Middle frontal gyrus (tissue), 1 donor: Measurements from ENCODE around the gene LPP.
"Not testable (repeated sequence)": the region's sequence is repeated elsewhere in the genome, so short reads cannot be mapped to it uniquely, and the experiment has no call there.

Source experiments
- DNase-seq: peaks from one replicate; pipeline ENCODE4 v3.0.0-alpha.2; 2015; ENCODE audit warnings: low spot score; ENCODE audit errors: extremely low spot score

The LPP gene, protein sequence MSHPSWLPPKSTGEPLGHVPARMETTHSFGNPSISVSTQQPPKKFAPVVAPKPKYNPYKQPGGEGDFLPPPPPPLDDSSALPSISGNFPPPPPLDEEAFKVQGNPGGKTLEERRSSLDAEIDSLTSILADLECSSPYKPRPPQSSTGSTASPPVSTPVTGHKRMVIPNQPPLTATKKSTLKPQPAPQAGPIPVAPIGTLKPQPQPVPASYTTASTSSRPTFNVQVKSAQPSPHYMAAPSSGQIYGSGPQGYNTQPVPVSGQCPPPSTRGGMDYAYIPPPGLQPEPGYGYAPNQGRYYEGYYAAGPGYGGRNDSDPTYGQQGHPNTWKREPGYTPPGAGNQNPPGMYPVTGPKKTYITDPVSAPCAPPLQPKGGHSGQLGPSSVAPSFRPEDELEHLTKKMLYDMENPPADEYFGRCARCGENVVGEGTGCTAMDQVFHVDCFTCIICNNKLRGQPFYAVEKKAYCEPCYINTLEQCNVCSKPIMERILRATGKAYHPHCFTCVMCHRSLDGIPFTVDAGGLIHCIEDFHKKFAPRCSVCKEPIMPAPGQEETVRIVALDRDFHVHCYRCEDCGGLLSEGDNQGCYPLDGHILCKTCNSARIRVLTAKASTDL

DNA sequence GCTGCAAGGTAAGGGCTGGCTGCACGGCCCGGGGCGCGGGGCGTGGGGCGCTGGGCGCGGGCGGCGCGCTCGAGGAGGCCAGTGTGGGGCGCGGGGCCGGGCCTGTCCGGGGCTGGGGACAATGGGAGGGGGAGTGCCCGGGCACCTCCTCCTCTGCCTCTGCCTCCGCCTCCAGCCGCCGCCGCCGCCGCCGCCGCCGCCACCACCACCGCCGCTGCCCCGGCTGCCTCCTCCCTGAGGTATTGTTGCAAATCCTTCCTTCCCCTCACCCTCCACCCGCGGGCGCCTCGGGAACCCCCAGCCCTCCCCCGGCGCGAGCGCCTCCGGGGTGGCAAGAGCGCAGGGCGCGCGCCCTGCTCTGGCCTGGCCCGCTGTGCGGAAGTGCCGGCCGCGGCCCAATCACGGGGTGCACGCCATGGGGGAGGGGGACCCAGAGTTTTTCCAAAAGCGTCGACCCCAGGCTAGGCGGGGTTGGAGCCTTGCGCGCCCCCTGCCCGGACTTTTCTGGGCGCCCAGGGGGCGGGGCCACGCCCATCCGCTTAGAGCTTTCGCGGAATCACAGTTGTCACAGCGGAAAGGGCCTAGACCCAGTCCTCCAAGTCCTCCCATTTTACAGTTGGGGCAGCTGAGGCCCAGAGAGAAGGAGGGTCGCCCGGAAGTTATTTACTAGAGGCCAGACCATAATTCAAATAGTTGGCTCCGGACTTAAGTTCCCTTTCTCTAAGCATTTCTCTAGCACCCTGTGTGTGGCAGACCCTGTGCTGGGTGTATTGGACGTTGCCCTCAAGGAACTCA, at the start of gene LPP:
Gene LPP (plus strand): TSS at position 144 of the 795 bp plus-strand sequence. CDS start 251,964 bp downstream, outside the sequence.
- no peak for DNase-seq

DNA sequence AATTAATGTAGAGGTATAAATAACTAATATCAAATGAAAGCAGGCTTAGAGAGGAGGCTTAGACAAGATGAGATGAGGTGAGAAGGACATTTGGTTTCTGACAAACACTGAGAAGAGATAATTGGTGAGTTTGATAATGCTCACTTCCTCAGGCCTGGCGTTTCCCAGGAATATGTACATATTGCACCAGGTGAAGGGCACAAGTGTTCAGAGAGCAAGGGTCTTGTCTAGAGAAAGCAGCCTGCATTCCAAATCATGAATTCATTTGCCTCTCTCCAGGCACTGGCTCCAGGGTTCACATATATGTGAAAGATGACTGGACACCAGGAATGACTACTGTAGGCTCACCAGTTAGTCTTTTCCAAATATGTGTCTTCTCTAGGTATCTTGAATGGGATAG, 48.0 kb upstream of the LPP start:
- no peak for DNase-seq

DNA sequence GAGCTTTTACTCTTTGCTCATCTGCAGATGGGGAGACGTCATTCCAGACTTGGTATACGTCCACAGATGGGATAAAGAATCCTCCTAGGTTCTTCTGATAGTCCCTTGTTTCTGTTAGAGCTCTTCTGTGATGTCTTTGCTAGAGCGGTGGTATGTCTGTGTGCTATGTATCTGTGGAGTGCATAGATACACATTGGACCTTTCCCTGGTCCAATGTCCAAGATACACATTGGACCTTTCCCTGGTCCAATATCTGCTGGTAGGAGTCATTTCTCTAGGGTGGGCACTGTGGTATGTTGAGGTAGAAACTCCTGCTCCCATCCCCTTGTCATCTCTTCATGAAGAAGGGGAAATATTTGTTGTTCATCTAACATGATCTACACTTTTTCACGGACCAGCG, 47.5 kb upstream of the LPP start:
- no peak for DNase-seq

DNA sequence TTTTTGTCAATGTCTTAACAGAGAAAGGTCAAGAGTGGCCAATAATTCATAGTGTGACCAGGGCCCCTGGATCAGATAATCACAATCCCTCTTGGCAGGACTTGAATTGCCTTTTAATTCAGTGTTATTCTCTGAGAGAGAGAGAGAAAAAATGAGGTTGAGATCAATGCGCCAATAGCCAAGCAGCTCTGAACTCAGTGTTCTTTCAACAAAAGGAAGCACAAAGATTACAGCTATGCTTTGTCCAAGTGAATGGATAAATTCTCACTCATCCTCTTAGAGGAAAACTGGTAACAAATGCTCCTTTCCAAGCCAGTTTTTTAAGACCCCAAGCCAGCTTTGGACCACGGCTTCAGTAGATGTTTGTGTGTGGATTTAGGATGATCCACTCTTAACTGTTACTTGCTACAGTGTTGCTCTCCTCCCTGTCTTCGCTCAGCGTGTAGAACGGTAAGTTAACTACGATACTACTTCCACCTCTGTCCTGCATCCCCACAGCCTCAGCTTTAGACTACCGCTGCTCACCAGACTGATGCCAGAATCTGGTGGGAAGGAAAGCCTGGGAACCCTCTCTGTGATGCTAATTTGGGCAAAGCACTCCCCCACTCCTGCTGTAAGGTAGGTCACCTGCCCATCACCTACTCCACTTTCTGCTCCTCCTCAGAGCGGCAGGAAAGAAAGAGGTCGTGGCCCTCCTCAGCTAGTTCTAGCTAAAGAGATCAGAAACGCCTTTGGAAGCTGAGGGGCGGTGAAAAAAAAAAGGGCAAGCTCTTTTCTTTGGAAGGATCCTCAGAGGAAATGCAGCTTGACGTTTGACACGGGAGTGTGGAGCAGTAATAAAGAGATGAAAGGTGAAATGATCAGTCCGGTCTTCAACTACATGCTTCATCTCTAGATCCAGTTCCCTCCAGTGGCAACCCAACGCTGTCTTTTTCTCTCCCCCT, 46.8 kb upstream of the LPP start:
- no peak for DNase-seq

DNA sequence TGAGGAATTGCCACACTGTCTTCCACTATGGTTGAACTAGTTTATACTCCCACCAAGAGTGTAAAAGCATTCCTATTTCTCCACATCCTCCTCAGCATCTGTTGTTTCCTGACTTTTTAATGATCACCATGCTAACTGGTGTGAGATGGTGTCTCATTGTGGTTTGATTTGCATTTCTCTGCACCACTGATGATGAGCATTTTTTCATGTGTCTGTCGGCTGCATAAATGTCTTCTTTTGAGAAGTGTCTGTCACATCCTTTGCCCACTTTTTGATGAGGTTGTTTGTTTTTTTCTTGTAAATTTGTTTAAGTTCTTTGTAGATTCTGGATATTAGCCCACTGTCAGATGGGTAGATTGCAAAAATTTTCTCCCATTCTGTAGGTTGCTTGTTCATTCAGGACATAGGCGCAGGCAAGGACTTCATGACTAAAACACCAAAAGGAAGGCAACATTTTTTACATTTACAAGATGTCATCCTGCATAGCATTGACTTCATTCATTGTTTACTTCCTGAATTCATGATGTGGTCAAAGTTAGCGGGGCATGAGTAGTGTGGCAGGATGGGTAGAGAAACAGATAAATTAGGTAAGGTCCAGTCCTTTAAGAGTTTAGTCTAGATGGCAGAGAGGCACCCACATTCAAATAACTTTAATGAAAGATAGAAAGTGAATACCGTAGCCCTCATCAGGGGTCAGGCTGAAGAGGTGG, 45.1 kb upstream of the LPP start:
- no peak for DNase-seq

DNA sequence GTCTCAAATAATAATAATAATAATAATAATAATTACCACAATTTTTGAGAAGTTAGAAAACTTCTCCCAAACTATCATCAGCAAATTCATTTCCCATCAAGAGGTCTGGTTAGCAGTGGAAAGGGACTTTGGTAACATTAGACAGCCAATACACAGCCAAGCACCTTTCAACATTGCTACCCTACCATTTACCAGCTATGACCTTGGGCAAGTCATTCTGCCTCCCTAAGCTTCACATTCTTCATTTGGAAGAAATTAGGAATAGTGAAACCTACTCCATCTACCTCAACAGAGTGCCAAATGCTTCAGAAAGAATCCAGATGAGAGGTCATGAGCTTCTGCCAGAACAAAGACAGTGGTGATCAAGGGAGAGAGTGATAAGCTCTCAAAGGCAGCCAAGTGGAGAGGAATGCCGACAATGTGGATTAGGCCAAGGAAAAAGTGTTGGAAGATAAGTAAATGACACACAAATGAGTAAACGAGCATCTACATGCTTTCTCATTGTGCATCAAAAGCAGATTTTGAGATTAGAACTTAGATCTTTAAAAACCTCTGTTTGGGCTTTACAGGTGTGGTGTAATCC, 42.9 kb upstream of the LPP start:
- DNase-seq, result no peak

DNA sequence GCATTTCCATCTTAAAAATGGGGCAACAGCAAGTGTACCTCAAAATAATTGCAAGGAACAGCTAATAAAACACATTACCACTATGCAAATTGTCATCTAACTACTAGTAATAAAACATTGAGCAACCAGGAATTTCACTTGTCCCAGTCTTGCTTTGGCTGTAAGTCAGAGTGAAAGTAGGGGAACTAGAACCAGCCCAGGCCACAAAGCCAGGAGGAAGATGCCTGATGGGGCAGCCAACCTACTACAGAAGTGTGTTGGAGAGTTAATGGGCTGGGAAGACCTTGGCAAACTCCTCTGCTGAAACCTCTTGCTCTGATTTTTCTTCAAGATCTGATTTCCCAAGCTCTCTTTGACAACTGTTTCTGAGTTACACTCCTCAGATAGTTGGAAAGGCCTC, 40.2 kb upstream of the LPP start:
- DNase-seq, result no peak

DNA sequence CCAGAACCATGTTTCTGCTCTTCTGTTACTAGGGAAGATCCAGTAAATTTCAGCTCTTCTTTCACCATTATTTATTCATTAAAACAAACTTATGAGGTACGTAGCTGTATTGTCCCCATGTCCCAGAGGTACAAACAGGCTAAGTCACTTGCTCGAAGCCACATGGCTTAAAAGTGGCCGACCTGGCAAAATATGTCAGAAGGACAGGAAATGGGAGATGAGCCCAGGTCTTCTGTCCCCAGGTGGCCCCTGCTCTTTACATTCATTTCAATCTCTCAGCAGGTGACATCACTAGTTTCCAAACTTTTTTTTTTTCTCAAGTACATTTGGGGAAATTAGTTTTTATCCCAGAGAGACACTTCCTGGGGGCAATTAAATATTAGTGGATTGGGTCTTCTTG, 34.1 kb upstream of the LPP start:
- no peak for DNase-seq

DNA sequence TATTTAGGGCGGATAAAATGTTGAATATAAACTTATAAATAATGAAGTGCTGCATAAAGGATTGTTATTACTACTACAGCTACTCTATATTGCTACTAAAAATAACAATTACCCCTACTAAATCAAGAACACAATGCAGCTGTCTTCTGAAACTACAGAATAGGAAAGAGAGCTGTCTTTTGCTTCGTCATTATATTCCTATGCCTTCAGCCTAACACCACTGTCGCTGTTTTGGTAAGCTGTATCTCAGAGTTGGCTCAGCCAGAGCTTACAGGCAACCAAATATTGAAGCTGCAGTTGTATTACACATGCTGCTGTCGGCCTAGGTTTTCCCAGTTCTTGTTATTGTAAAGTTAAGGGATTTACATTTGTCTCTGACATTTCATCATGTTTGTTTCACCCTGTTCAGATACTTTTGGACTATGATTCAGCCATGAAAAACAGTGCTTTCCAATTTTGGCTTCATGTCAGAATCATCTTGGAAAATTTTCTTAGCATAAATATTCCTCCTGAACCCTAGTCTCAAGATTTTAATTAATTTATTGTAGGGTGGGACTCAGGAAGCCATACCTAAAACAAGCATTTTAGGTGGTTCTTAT, 31.3 kb upstream of the LPP start:
- DNase-seq, result no peak

DNA sequence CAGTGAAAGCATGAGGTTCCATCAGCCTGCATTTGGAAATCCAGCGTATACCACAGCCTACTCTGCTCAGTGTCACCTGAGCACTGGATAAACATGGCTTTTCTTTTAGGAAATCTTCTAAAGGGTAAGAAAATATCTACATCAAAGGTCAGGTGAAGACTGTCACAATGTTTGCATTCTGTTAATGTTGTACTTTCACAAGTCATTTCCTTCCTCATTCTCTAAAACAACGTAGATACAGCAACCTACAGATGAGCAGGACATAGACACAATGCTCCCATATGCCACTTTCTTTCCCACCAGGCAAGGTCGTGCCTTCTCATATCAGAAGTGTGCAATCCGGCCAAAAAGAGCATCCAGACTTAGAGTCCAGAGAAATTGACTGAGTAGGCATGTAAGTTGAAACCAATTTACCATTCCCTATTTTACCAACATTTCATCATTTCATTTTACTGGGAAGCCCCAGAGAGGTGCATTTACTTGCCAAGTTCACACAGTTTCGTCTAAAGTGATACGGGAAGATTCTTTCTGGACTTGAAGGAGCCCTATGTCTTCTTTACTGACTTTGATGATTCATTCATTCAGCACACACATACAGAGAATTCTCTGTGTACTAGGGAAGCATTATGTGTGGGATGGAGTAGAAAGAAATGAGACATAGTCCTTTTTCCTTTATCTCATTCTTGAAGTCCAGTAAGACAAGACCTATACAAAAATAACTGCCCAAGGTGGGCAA, 30.6 kb upstream of the LPP start:
- no peak for DNase-seq

DNA sequence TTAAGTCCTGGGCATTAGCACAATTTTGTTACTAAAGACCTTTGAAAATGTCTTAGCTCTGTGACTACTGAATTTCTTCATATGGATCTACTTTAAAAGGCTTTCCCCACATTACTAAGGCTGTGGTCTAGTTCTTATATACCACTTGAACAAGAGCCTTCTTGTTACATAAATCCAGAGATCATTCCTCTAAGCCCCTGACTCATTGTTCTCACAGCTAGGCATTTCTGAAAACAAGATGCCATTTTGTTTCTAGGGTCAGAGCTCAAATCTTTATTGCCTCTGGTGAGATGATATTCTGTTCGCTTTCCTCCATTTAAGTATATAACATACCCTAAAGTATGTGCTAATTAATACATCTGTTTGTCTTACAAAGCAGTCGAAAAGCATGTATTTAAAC, 29.8 kb upstream of the LPP start:
- no peak for DNase-seq

DNA sequence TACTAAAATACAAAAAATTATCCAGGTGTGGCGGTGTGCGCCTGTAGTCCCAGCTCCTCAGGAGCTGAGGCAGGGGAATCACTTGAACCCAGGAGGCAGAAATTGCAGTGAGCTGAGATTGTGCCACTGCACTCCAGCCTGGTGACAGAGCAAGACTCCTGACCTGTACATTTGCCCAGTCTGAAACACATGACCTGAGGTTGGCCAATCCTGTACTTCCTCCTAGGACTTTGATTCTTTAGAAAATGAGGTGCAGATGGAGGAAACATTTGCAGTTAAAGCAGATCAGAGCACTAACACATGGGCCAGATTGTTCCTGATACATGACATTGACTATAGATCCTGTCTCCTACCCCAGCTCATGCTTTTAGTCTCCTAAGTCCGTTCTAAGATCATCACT, 28.9 kb upstream of the LPP start:
- no peak for DNase-seq

DNA sequence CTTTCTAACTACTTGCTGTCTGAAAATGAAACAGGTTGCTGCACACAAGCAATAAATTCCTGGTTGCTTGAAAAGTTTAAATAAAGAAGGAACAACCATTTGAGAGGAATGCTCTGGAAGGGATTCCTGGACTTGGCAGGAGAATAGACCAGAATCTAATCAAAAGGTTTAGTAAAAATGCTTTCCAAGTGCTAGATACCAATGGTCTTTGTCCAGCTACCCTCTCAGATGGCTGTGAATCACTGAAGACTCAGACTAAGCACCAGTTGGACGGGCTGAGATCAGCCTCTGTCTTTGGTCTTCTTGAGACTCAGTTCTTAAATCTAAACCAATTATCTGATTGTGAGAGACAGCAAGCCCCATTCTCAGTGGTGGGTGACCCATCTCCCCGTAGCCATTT, 27.7 kb upstream of the LPP start:
- DNase-seq, result no peak

DNA sequence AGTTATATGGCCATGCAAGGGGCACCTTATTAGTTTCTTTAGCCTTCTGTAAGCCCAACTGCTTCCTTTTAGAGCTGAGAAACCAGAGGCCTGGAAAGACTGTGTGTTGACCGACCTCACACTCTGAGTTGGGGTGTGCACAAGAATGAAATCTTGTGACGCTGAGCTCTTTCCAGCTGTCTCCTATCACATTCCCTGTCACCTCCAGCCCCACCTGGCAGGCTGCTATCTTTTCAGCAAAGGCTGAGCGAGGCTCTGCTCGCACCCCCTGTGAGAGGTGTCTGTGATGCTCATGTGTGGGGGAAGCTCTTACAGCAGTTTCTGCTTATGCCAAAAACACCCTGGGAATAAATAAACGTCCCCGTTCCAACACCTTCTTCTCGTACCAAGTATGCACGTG, 27.0 kb upstream of the LPP start:
- no peak for DNase-seq

DNA sequence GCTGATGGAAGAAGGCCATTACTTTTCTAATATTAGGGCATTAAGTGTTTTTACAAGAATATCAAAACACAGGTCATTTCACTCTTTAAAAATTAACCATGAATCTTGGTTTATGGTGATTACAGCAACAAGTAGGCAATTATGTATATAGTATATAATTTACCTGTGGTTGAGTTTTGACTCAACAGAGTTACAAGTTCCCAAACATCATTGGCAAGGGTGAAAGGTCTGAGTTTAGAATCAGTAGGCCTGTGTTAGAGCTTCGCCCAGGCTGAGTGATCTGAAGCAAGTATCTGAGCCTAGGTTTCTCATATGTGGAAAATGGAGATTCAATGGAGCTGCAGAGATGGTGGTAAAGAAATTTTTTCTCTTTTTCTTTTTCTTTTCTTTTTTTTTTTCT, 25.1 kb upstream of the LPP start:
- no peak for DNase-seq

DNA sequence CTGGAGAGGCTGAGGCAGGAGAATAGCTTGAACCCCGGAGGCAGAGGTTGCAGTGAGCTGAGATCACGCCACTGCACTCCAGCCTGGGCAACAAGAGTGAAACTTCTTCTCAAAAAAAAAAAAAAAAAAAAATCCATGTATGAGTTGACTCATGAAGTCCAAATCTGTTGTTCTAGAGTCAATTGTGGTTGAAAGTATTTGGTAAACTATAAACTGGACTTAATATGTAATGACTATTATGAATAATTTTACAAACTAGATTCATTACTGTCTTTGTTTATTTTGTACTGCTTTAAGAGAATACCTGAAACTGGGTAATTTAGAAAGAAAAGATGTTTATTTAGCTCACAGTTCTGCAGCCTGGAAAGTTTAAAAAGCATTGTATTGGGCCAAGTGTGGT, 22.9 kb upstream of the LPP start:
- DNase-seq, result not testable (repeated sequence)

DNA sequence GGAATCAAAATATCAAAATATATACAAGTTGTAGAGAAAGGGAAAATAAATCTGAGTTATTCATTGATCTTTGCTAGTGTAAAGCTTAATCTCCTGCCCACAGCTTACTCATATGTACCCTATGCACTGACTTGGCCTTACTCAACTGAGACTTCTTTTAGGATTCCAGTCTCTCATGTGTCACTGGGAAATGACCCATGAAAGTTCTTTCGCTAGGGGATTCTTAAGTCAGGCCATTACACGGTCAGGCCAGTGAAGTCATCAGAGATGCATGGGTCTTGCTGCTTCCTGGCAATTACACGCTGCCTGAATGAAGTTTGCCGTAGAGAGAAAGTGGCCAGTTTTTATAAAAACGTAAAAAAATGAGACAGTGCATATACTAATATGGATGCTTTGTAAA, 20.7 kb upstream of the LPP start:
- no peak for DNase-seq

DNA sequence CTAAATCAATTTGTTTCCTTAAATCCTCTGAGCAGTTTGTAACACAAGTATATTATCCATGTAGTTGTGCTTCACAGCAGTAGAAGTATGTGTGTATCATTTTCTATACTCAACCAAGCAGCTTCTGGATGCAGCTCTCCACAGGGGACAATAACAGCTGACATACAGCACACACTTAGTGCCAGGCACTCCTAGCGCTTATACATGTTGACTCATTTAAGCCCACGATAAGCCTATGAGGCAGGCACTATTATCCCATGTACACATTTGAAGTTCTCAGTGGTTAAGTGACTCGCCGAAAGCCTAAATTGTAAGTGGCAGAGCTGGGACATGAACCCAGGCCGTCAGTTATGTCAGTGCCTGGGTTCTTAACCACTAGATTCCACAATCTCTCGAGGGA, 20.3 kb upstream of the LPP start:
- DNase-seq, result no peak

DNA sequence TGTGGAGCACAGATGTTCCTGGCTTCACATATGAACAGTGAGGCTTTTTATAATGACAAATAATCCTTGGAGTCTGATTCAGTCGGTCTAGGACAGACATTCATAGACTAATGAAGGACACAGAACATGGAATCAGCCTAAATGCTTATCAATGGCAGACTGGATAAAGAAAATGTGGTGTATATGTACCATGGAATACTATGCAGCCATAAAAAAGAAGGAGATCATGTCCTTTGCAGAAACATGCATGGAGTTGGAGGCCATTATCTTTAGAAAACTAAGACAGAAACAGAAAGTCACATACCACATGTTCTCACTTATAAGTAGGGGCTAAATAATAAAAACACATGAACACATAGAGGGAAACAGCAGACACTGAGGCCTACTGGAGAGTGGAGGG, 19.9 kb upstream of the LPP start:
- no peak for DNase-seq
